Astrocyte (in vitro differentiated cells and primary cell): ENCODE measurements around the gene CD7. TPM values are rescaled to one million over a fixed set of nuclear protein-coding genes. Genes with fewer than 3 reads are reported as not detected.

Experiments
- DNase-seq: peaks from one replicate; pipeline ENCODE4 v3.0.0-alpha.2; 2010; ENCODE audit warnings: low read depth
- FAIRE-seq: peaks from 2 replicates; lab custom pipeline; 2011; peaks lifted over from hg19 to GRCh38; lab: Jason Lieb, UNC
- H2AFZ ChIP-seq: 2 replicates; pipeline ENCODE4 v1.6.0; 2012; ENCODE audit warnings: low read depth, low read length, inconsistent platforms
- H3K27ac ChIP-seq: 2 replicates; pipeline ENCODE4 v1.5.1; 2011; ENCODE audit warnings: low read depth, low read length, inconsistent platforms
- H3K27me3 ChIP-seq: 2 replicates; pipeline ENCODE4 v1.6.0; 2011; ENCODE audit warnings: low read length, inconsistent platforms; ENCODE audit not compliant: insufficient read depth
- H3K36me3 ChIP-seq: 2 replicates; pipeline ENCODE4 v1.5.1; 2011; ENCODE audit warnings: low read length, inconsistent platforms; ENCODE audit not compliant: insufficient read depth
- H3K4me1 ChIP-seq: 2 replicates; pipeline ENCODE4 v1.5.1; 2011; ENCODE audit warnings: low read length, inconsistent platforms; ENCODE audit not compliant: insufficient read depth
- H3K4me2 ChIP-seq: 2 replicates; pipeline ENCODE4 v1.6.0; 2012; ENCODE audit warnings: low read length, inconsistent platforms
- H3K4me3 ChIP-seq: 2 replicates; pipeline ENCODE4 v1.5.1; 2011; ENCODE audit warnings: low read depth, mild to moderate bottlenecking, low read length, inconsistent platforms; ENCODE audit not compliant: insufficient read depth
- H3K79me2 ChIP-seq: 2 replicates; pipeline ENCODE4 v1.6.0; 2012; ENCODE audit warnings: mild to moderate bottlenecking, low read length, inconsistent platforms; ENCODE audit not compliant: insufficient read depth
- H3K9ac ChIP-seq: 2 replicates; pipeline ENCODE4 v1.6.0; 2012; ENCODE audit warnings: mild to moderate bottlenecking, low read length, inconsistent platforms
- H3K9me3 ChIP-seq: 2 replicates; pipeline ENCODE4 v1.5.1; 2012; ENCODE audit warnings: low read depth, mild to moderate bottlenecking, low read length, inconsistent platforms; ENCODE audit not compliant: insufficient read depth
- H4K20me1 ChIP-seq: 2 replicates; pipeline ENCODE4 v1.6.0; 2012; ENCODE audit warnings: low read length, inconsistent platforms; ENCODE audit not compliant: insufficient read depth
- H3K27ac Mint-ChIP-seq: one replicate; pipeline ENCODE4 v1.8.0; 2021; ENCODE audit warnings: mild to moderate bottlenecking, mixed read lengths; ENCODE audit not compliant: unreplicated experiment
- H3K27me3 Mint-ChIP-seq: one replicate; pipeline ENCODE4 v1.8.0; 2021; ENCODE audit warnings: low read depth, mixed read lengths; ENCODE audit not compliant: unreplicated experiment
- H3K36me3 Mint-ChIP-seq: one replicate; pipeline ENCODE4 v1.8.0; 2021; ENCODE audit warnings: low read depth, mixed read lengths; ENCODE audit not compliant: unreplicated experiment
- H3K4me1 Mint-ChIP-seq: one replicate; pipeline ENCODE4 v1.8.0; 2021; ENCODE audit warnings: low read depth, mixed read lengths; ENCODE audit not compliant: unreplicated experiment
- H3K4me3 Mint-ChIP-seq: one replicate; pipeline ENCODE4 v1.8.0; 2021; ENCODE audit warnings: mild to moderate bottlenecking, moderate library complexity, mixed read lengths; ENCODE audit not compliant: unreplicated experiment
- H3K9me3 Mint-ChIP-seq: one replicate; pipeline ENCODE4 v1.8.0; 2021; ENCODE audit warnings: mild to moderate bottlenecking, mixed read lengths; ENCODE audit not compliant: unreplicated experiment
- EZH2 ChIP-seq: IDR thresholded peaks from 2 replicates; pipeline ENCODE4 v1.6.1; 2012; ENCODE audit warnings: mild to moderate bottlenecking, low read length, inconsistent platforms; ENCODE audit not compliant: insufficient read depth
- total RNA-seq: library from RNA; stranded (reverse); gene quantifications from 2 replicates; pipeline ENCODE4 v1.2.1, GENCODE V29; 2021
- TF ChIP-seq, protein P1 (sequence below): IDR thresholded peaks from 2 replicates; pipeline ENCODE4 v1.5.1; 2011; ENCODE audit warnings: low read depth, mild to moderate bottlenecking, inconsistent platforms, low read length, moderate library complexity; ENCODE audit not compliant: insufficient read depth

Gene CD7
- total RNA-seq, 1 donor from 2014 or later, result 0.18 TPM

DNA sequence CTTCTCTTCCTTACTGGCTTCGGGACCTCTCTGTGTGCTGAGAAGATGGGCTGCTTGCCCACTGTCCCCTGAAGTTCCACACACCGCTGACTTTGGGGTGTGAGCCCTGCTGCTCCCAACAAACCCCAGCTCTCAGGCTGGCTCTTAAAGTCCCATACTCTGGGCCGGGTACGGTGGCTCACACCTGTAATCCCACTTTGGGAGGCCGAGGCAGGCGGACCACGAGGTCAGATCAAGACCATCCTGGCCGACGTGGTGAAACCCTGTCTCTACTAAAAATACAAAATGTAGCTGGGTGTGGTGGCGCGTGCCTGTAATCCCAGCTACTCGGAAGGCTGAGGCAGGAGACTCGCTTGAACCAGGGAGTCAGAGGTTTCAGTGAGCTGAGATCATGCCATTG lies 17.2 kb downstream of the CD7 start:
- Histone ChIP-seq H3K36me3 (no peaks in the 10 kb centered on the region), H3K4me1 (peaks cover 21% of the 10 kb centered on the region), H3K27ac (no peak overlapping the region), H4K20me1 (no peaks in the 10 kb centered on the region), H3K79me2 (no peaks in the 10 kb centered on the region), H3K27me3 (no peaks in the 10 kb centered on the region), H3K9me3 (no peaks in the 10 kb centered on the region), H3K4me2 (no peak overlapping the region), H2AFZ (no peak overlapping the region), H3K9ac (no peak overlapping the region), H3K4me3 (no peak overlapping the region)
- DNase-seq (no peak), FAIRE-seq (no peak)
- Mint-ChIP-seq H3K36me3 (no peaks in the 10 kb centered on the region), H3K4me1 (peaks cover 3% of the 10 kb centered on the region), H3K27me3 (peaks cover 26% of the 10 kb centered on the region), H3K9me3 (no peaks in the 10 kb centered on the region), H3K27ac (no peak overlapping the region), H3K4me3 (no peak overlapping the region)
- no peak for TF ChIP-seq EZH2
- TF ChIP-seq, protein P1, sequence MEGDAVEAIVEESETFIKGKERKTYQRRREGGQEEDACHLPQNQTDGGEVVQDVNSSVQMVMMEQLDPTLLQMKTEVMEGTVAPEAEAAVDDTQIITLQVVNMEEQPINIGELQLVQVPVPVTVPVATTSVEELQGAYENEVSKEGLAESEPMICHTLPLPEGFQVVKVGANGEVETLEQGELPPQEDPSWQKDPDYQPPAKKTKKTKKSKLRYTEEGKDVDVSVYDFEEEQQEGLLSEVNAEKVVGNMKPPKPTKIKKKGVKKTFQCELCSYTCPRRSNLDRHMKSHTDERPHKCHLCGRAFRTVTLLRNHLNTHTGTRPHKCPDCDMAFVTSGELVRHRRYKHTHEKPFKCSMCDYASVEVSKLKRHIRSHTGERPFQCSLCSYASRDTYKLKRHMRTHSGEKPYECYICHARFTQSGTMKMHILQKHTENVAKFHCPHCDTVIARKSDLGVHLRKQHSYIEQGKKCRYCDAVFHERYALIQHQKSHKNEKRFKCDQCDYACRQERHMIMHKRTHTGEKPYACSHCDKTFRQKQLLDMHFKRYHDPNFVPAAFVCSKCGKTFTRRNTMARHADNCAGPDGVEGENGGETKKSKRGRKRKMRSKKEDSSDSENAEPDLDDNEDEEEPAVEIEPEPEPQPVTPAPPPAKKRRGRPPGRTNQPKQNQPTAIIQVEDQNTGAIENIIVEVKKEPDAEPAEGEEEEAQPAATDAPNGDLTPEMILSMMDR, result no peak

DNA sequence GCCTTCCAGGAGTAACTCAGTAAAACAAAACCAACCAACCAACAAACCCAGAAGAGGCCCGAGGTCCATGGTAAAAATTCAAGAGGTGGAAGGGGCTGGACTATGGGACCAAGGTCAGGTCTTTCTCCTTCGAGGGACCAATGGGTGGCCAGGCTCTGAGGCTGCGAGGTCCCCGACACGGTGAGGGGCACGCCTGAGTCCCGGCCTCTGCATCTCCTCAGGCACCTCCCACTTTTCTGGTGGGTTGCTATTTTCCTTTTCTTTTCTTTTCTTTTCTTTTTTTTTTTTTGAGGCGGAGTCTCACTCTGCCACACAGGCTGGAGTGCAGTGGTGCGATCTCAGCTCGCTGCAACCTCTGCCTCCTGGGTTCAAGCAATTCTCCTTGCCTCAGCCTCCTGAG lies 18.0 kb downstream of the CD7 start:
- no peak overlapping the region for H3K4me3 ChIP-seq
- FAIRE-seq, result no peak
- Mint-ChIP-seq H3K27me3 (peaks cover 23% of the 10 kb centered on the region), H3K27ac (no peak overlapping the region), H3K36me3 (no peaks in the 10 kb centered on the region), H3K9me3 (no peaks in the 10 kb centered on the region), H3K4me1 (peaks cover 3% of the 10 kb centered on the region), H3K4me3 (no peak overlapping the region)
- peaks cover 21% of the 10 kb centered on the region for H3K4me1 ChIP-seq
- H4K20me1 ChIP-seq, result no peaks in the 10 kb centered on the region
- no peak for DNase-seq
- no peak overlapping the region for H3K4me2 ChIP-seq
- H3K9ac ChIP-seq, result no peak overlapping the region
- no peak overlapping the region for H3K27ac ChIP-seq
- no peaks in the 10 kb centered on the region for H3K9me3 ChIP-seq
- H3K27me3 ChIP-seq, result no peaks in the 10 kb centered on the region
- TF ChIP-seq EZH2, result no peak
- TF ChIP-seq, protein P1, result no peak
- no peaks in the 10 kb centered on the region for H3K36me3 ChIP-seq
- no peak overlapping the region for H2AFZ ChIP-seq
- H3K79me2 ChIP-seq, result no peaks in the 10 kb centered on the region

DNA sequence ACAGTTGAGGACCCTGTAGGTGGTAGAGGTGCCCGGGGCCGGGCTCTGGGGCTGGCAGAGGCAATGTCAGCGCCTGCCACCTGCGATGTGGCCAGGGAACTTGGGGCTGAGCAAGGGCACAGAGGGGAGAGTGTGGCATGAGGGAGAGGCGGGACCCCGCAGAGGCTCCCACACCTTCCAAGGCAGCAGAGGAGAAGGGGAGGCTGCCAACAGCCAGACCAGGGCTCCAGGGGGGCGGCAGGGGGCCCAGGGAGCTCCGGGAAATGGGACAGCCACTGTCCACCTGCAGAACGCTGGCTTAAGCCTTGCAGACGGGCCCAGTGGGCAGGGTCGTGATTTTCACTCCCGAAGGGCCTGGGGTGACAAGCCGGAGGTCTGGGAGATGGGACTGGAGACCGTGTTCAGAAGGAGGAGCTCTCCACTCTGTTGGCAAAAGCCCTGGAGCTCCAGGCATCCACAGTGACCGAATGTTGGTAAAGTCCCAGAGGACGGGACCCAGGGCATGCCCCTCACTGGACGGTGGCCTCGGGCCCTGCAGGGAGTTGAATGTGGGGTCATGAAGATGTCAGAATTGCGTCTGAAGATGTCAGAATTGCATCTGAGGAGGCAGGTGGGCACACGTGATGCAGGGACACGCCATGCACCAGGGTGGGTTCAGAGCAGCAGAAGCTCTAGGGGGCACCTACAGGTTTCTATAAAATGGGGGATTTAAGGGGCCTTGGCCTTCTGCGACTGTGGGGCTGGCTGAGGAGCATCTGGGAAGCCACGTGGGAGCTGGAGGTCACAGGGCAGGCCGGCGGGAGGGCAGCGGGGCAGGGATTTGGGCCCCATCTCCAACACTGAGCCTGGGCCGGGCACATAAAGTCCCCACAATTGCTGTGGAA lies 18.6 kb downstream of the CD7 start:
- no peak overlapping the region for H3K27ac Mint-ChIP-seq
- no peaks in the 10 kb centered on the region for H3K79me2 ChIP-seq
- H3K9ac ChIP-seq, result peak overlapping the region; percentile 82
- peak overlapping the region; percentile 58 for H3K4me3 ChIP-seq
- H3K9me3 ChIP-seq, result no peaks in the 10 kb centered on the region
- H3K4me1 Mint-ChIP-seq, result peaks cover 3% of the 10 kb centered on the region
- no peaks in the 10 kb centered on the region for H3K36me3 ChIP-seq
- H3K4me1 ChIP-seq, result peaks cover 24% of the 10 kb centered on the region
- peak overlapping the region; percentile 87 for H2AFZ ChIP-seq
- no peaks in the 10 kb centered on the region for H3K9me3 Mint-ChIP-seq
- no peak for TF ChIP-seq EZH2
- TF ChIP-seq, protein P1, result no peak
- no peaks in the 10 kb centered on the region for H3K36me3 Mint-ChIP-seq
- no peaks in the 10 kb centered on the region for H3K27me3 ChIP-seq
- H3K4me3 Mint-ChIP-seq, result no peak overlapping the region
- H3K4me2 ChIP-seq, result peak overlapping the region; percentile 87
- no peak for DNase-seq
- no peak overlapping the region for H3K27ac ChIP-seq
- no peak for FAIRE-seq
- peaks cover 23% of the 10 kb centered on the region for H3K27me3 Mint-ChIP-seq
- no peaks in the 10 kb centered on the region for H4K20me1 ChIP-seq
